ENCODE results near the gene PIAS2. TPM values are rescaled to one million over a fixed set of nuclear protein-coding genes. Genes with fewer than 3 reads are reported as not detected.
"Not testable (repeated sequence)": the region's sequence is repeated elsewhere in the genome, so short reads cannot be mapped to it uniquely, and the experiment has no call there.

The PIAS2 gene
- total RNA-seq, 4 donors from 2014 or later, result 38.7 to 81.6 (median 42.3) TPM

DNA sequence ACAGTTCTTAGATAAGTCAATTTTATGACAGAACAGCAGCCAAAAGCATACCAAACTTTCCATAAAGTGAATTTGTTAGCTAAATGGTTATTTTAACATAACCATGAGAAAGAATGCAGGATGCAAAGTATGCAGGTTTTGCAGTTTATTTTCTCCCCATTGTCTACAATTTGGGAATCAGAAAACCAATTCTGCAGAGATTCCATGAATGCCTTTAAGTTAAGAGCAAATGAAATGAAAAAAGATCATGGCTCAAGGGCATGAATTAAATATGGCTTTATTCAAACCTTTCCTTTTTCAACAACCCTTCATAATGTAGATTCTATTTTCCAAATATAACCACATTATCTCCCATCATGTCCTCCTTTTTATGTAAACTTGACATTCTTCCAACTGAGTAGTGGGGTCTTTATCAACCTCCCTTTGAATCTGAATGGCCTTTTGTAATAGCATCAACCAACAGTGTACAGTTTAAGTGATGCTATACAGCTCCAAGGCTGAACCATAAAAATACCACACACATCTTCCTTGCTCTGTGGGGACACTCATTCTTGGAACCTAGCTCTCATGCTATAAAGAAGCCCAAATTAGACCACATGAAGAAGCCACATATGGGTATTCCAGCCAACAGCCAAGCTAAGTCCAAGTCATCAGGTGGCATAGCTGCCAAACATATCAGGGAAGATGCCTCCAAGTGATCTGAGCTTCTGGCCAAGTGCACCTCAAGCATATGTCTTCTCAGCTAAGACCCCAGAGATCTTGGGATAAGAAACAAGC is 49.8 kb downstream of the PIAS2 start:
- intact Hi-C loops (cut with DNase I), result no loop called here
- Histone ChIP-seq H3K27me3 (no peaks in the 10 kb centered on the region), H3K4me3 (replicated peaks in 1 of 3) (no peak overlapping the region), H3K4me1 (no peaks in the 10 kb centered on the region), H3K27ac (no peak overlapping the region), H3K36me3 (no peaks in the 10 kb centered on the region), H3K9me3 (no peaks in the 10 kb centered on the region)
- DNase-seq, result no peak
- TF ChIP-seq POLR2A (IDR thresholded peaks at IDR 0.05), result no peak
- TF ChIP-seq, protein P1, sequence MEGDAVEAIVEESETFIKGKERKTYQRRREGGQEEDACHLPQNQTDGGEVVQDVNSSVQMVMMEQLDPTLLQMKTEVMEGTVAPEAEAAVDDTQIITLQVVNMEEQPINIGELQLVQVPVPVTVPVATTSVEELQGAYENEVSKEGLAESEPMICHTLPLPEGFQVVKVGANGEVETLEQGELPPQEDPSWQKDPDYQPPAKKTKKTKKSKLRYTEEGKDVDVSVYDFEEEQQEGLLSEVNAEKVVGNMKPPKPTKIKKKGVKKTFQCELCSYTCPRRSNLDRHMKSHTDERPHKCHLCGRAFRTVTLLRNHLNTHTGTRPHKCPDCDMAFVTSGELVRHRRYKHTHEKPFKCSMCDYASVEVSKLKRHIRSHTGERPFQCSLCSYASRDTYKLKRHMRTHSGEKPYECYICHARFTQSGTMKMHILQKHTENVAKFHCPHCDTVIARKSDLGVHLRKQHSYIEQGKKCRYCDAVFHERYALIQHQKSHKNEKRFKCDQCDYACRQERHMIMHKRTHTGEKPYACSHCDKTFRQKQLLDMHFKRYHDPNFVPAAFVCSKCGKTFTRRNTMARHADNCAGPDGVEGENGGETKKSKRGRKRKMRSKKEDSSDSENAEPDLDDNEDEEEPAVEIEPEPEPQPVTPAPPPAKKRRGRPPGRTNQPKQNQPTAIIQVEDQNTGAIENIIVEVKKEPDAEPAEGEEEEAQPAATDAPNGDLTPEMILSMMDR (IDR thresholded peaks at IDR 0.05), result no peak

DNA sequence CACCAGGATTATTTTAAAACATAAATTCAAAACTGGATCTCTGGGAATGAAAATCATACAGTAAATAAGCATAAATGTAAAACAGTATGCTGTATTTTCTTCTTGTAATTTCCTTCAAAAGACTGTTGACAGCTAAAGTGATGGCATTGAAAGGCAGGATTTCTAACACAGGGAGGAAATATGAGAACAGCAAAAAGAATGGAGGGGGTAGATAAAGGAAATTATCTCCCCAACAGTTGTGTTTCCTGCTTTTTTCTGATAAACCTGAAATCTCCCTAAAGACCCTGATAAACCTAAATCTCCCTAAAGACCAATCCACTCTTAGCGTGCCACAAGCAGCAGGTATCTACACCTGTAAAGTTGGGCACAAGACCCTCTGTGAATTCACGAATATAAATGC is 50.8 kb downstream of the PIAS2 start:
- H3K4me3 ChIP-seq (replicated peaks in 1 of 3), result no peak overlapping the region
- WGBS, 2 donors, result 80 to 90% methylated on average over 2 of the region's 2 CpGs
- H3K36me3 ChIP-seq, result no peaks in the 10 kb centered on the region
- no peak overlapping the region for H3K27ac ChIP-seq
- no peaks in the 10 kb centered on the region for H3K27me3 ChIP-seq
- DNase-seq, result no peak
- no peaks in the 10 kb centered on the region for H3K4me1 ChIP-seq
- intact Hi-C loops (cut with DNase I), result no loop called here
- TF ChIP-seq, protein P1 (IDR thresholded peaks at IDR 0.05), result no peak
- no peak for TF ChIP-seq POLR2A (IDR thresholded peaks at IDR 0.05)
- no peaks in the 10 kb centered on the region for H3K9me3 ChIP-seq

DNA sequence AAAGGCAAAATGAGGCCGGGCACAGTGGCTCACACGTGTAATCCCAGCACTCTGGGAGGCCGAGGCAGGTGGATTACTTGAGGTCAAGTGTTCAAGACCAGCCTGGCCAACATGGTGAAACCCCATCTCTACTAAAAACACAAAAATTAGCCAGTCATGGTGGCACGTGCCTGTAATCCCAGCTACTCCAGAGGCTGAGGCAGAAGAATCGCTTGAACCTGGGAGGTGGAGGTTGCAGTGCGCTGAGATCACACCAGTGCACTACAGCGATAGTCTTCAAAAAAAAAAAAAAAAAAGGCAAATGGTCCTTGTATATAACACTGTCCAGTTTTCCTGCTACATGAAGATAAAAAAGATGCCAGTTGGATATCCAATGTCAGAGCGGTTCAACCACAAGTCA is 52.1 kb downstream of the PIAS2 start:
- H3K4me3 ChIP-seq (replicated peaks in 1 of 3); H3K9me3 ChIP-seq; H3K36me3 ChIP-seq; DNase-seq; intact Hi-C loops (cut with DNase I); H3K27ac ChIP-seq; H3K27me3 ChIP-seq; H3K4me1 ChIP-seq: not testable (repeated sequence)
- 95 to 98% methylated on average over 8 of the region's 8 CpGs for WGBS, 2 donors

DNA sequence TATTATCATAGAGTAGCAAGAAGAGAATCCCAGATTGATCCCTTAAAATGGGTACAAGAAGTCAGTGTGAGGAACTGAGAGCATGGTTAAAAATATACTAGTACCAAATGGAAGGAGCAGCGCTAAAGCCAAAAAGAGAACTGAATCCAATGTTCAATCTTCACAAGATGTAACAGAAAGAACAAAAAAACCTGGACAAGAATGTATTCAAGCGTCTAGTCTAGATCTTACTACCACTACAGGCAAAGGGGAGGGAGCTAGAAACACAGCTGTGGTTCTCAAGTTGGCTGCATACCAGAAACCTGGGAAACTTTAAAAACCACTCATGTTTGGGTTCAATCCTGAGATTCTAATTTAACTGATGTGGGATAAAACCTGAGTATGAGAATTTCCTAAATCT is 57.5 kb downstream of the PIAS2 start:
- 55 to 61% methylated on average over 2 of the region's 2 CpGs for WGBS, 2 donors
- TF ChIP-seq, protein P1 (IDR thresholded peaks at IDR 0.05), result no peak
- no peak for TF ChIP-seq POLR2A (IDR thresholded peaks at IDR 0.05)
- H3K27me3 ChIP-seq, result no peaks in the 10 kb centered on the region
- no peak for DNase-seq
- intact Hi-C loops (cut with DNase I), result no loop called here
- no peak overlapping the region for H3K27ac ChIP-seq
- no peak overlapping the region for H3K4me3 ChIP-seq (replicated peaks in 1 of 3)
- no peaks in the 10 kb centered on the region for H3K9me3 ChIP-seq
- no peaks in the 10 kb centered on the region for H3K36me3 ChIP-seq
- peaks cover 6 to 8% of the 10 kb centered on the region in 2 donors for H3K4me1 ChIP-seq

DNA sequence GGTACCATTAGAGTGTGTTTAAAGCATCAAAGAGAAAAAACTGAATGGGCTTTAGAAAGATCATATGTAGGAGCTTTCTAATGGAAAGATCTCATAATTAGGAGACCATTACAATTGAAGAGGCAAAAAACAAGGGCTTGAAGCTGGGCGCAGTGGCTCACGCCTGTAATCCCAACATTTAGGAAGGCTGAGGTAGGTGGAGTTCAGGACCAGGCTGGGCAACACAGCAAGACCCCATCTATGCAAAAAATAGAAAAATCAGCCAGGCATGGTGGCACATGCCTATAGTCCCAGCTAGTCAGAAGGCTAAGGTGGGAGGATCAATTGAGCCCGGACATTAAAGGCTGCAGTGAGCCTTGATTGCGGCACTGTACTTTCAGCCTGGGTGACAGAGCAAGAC is 59.0 kb downstream of the PIAS2 start:
- no peak for TF ChIP-seq POLR2A (IDR thresholded peaks at IDR 0.05)
- TF ChIP-seq, protein P1 (IDR thresholded peaks at IDR 0.05), result no peak
- intact Hi-C loops (cut with DNase I), result no loop called here

More for the DNA sequence above, 59.0 kb downstream of the PIAS2 start:
- Histone ChIP-seq H3K27ac (no peak overlapping the region), H3K9me3 (no peaks in the 10 kb centered on the region), H3K4me1 (peaks cover 6 to 8% of the 10 kb centered on the region in 2 donors), H3K4me3 (replicated peaks in 1 of 3) (no peak overlapping the region), H3K27me3 (no peaks in the 10 kb centered on the region), H3K36me3 (no peaks in the 10 kb centered on the region)
- DNase-seq, result no peak
- WGBS, 2 donors, result 96 to 99% methylated on average over 4 of the region's 4 CpGs
